SK-N-SH (cell line): ENCODE results near the gene PARVA. TPM values are rescaled to one million over a fixed set of nuclear protein-coding genes. Genes with fewer than 3 reads are reported as not detected.
A peak's percentile ranks its signal among the peaks of the same experiment; 100 is the strongest.

Experiments used
- CTCF ChIA-PET: fragments of 300-600, 350-600 bp; formaldehyde crosslinking; extraction: SDS; loops from one replicate; lab custom pipeline; 2021; lab: Yijun Ruan, JAX
- POLR2A ChIA-PET: fragments of 350-600 bp; sonication (Branson Sonifier 250); formaldehyde crosslinking; extraction: SDS; loops from one replicate; lab custom pipeline; 2020; ENCODE audit warnings: antibody characterized with exemption, inconsistent platforms; lab: Yijun Ruan, JAX
- DNase-seq: peaks from one replicate; pipeline ENCODE4 v3.0.0; 2012
- H2AFZ ChIP-seq: fragments of 200-600 bp; sonication (generic); 2 replicates; pipeline ENCODE4 v1.8.1; 2016; ENCODE audit warnings: antibody characterized with exemption, mild to moderate bottlenecking, low read depth
- H3F3A ChIP-seq: fragments of 200-600 bp; sonication (generic); replicated peaks from 2 replicates; pipeline ENCODE3; 2016; ENCODE audit warnings: antibody characterized with exemption, mild to moderate bottlenecking; ENCODE audit not compliant: insufficient read depth
- H3K27ac ChIP-seq, 2 experiments: fragments of 200-500 bp in 1 of 2; fragments of 200-600 bp in 1 of 2; sonication (Bioruptor generic) in 1 of 2; sonication (generic), shearing (Covaris generic) in 1 of 2; 2 replicates each; pipeline versions ENCODE4 v1.5.1 to v1.6.1; 2014 to 2016; ENCODE audit warnings: low read depth in 2 of 2, inconsistent platforms in 1 of 2, low read length in 1 of 2, mild to moderate bottlenecking in 1 of 2, mixed read lengths in 1 of 2
- H3K27me3 ChIP-seq: fragments of 200-600 bp; sonication (generic), shearing (Covaris generic); 2 replicates; pipeline ENCODE4 v1.6.1; 2016; ENCODE audit warnings: mixed run types; ENCODE audit not compliant: insufficient read depth
- H3K36me3 ChIP-seq, 2 experiments: fragments of 200-500 bp in 1 of 2; fragments of 200-600 bp in 1 of 2; sonication (Bioruptor generic) in 1 of 2; sonication (generic) in 1 of 2; replicated peaks in 1 of 2; 2 replicates each; pipeline versions ENCODE3 to v1.5.1; 2014 to 2016; ENCODE audit warnings: low read length in 1 of 2, mild to moderate bottlenecking in 1 of 2; ENCODE audit not compliant: insufficient read depth in 2 of 2, control insufficient read depth in 1 of 2
- H3K4me1 ChIP-seq, 2 experiments: fragments of 200-500 bp in 1 of 2; fragments of 200-600 bp in 1 of 2; sonication (Bioruptor generic) in 1 of 2; sonication (generic), shearing (Covaris generic) in 1 of 2; 2 replicates each; pipeline versions ENCODE4 v1.5.1 to v1.6.1; 2014 to 2016; ENCODE audit warnings: low read depth in 1 of 2, low read length in 1 of 2, mixed run types in 1 of 2; ENCODE audit not compliant: insufficient read depth in 2 of 2, control insufficient read depth in 1 of 2
- H3K4me2 ChIP-seq: fragments of 200-600 bp; sonication (generic), shearing (Covaris generic); 2 replicates; pipeline ENCODE4 v1.6.1; 2017; ENCODE audit warnings: mixed run types
- H3K4me3 ChIP-seq, 2 experiments: fragments of 200-500 bp in 1 of 2; fragments of 200-600 bp in 1 of 2; sonication (Bioruptor generic) in 1 of 2; sonication (generic), shearing (Covaris generic) in 1 of 2; 2 replicates each; pipeline versions ENCODE4 v1.5.1 to v1.8.1; 2014 to 2016; ENCODE audit warnings: low read depth in 2 of 2, inconsistent platforms in 1 of 2, low read length in 1 of 2, mild to moderate bottlenecking in 1 of 2, mixed read lengths in 1 of 2, moderate library complexity in 1 of 2
- H3K79me2 ChIP-seq: fragments of 200-600 bp; sonication (generic); 2 replicates; pipeline ENCODE4 v1.8.1; 2017; ENCODE audit warnings: mild to moderate bottlenecking; ENCODE audit not compliant: insufficient read depth
- H3K9ac ChIP-seq: fragments of 200-600 bp; sonication (generic); 2 replicates; pipeline ENCODE4 v1.6.1; 2017; ENCODE audit warnings: mixed run types
- H3K9me2 ChIP-seq: fragments of 200-600 bp; sonication (generic); 2 replicates; pipeline ENCODE4 v1.6.1; 2017; ENCODE audit warnings: mixed run types
- H3K9me3 ChIP-seq: fragments of 200-600 bp; sonication (generic); 2 replicates; pipeline ENCODE4 v1.6.1; 2017; ENCODE audit warnings: mixed run types, mild to moderate bottlenecking, moderate library complexity
- H4K20me1 ChIP-seq: fragments of 200-600 bp; sonication (generic); 2 replicates; pipeline ENCODE4 v1.6.1; 2017; ENCODE audit warnings: mild to moderate bottlenecking, mixed run types; ENCODE audit not compliant: insufficient read depth
- CHD2 ChIP-seq: fragments of 150-350 bp; IDR thresholded peaks from 2 replicates; pipeline ENCODE4 v1.6.1; 2018; ENCODE audit warnings: low read length; ENCODE audit not compliant: partially characterized antibody
- CTCF ChIP-seq: fragments of 200-600 bp; sonication (generic); IDR thresholded peaks from 2 replicates; pipeline ENCODE4 v1.6.1; 2017; ENCODE audit warnings: antibody characterized with exemption, mild to moderate bottlenecking, moderate library complexity
- ELF1 ChIP-seq: IDR thresholded peaks from 2 replicates; pipeline ENCODE4 v1.4.0; 2012
- EP300 ChIP-seq, 2 experiments: IDR thresholded peaks; 2 replicates each; pipeline versions ENCODE4 v1.4.0 to v1.6.1; 2012; ENCODE audit warnings: borderline replicate concordance in 1 of 2, low read depth in 1 of 2, low read length in 1 of 2
- EZH2phosphoT487 ChIP-seq: fragments of 200-600 bp; sonication (generic); IDR thresholded peaks from 2 replicates; pipeline ENCODE4 v1.6.1; 2017; ENCODE audit warnings: low read depth, mixed run types, mild to moderate bottlenecking, antibody characterized with exemption, moderate library complexity, borderline replicate concordance
- FOSL2 ChIP-seq: IDR thresholded peaks from 2 replicates; pipeline ENCODE4 v1.4.0; 2012; ENCODE audit warnings: low read depth, mild to moderate bottlenecking, moderate library complexity, borderline replicate concordance
- FOXM1 ChIP-seq: IDR thresholded peaks from 2 replicates; pipeline ENCODE4 v1.4.0; 2012; ENCODE audit warnings: low read depth, mild to moderate bottlenecking
- GABPA ChIP-seq: IDR thresholded peaks from 2 replicates; pipeline ENCODE4 v1.4.0; 2012; ENCODE audit warnings: low read depth, mild to moderate bottlenecking
- IRF3 ChIP-seq: fragments of 150-350 bp; IDR thresholded peaks from 2 replicates; pipeline ENCODE4 v1.6.1; 2016; ENCODE audit warnings: mild to moderate bottlenecking, low read depth, low read length
- MEF2A ChIP-seq: IDR thresholded peaks from 2 replicates; pipeline ENCODE4 v1.4.0; 2012; ENCODE audit warnings: low read depth, borderline replicate concordance
- NFIC ChIP-seq: IDR thresholded peaks from 2 replicates; pipeline ENCODE4 v1.4.0; 2012; ENCODE audit warnings: borderline replicate concordance
- REST ChIP-seq: IDR thresholded peaks from 2 replicates; pipeline ENCODE4 v1.6.1; 2012; ENCODE audit warnings: mild to moderate bottlenecking, low read depth, low read length, moderate library complexity
- RXRA ChIP-seq: IDR thresholded peaks from 2 replicates; pipeline ENCODE4 v1.4.0; 2012; ENCODE audit warnings: low read depth, mild to moderate bottlenecking, borderline replicate concordance
- SMC3 ChIP-seq: IDR thresholded peaks from 2 replicates; pipeline ENCODE4 v1.6.1; 2012; ENCODE audit warnings: low read depth, low read length, improper control_type of control experiment
- TCF12 ChIP-seq: IDR thresholded peaks from 2 replicates; pipeline ENCODE4 v1.4.0; 2012
- TEAD4 ChIP-seq: IDR thresholded peaks from 2 replicates; pipeline ENCODE4 v1.4.0; 2012; ENCODE audit warnings: mild to moderate bottlenecking, borderline replicate concordance; ENCODE audit not compliant: insufficient read depth
- USF1 ChIP-seq: IDR thresholded peaks from 2 replicates; pipeline ENCODE4 v1.4.0; 2012; ENCODE audit warnings: low read depth, borderline replicate concordance
- ZBTB33 ChIP-seq: IDR thresholded peaks from 2 replicates; pipeline ENCODE4 v1.4.0; 2012; ENCODE audit warnings: low read depth, borderline replicate concordance
- WGBS: methylation state at CpG from one replicate; pipeline ENCODE4 v1.1.6; 2017; ENCODE audit warnings: low lambda C conversion rate; 5-methylcytosine and 5-hydroxymethylcytosine counted together
- polyA plus RNA-seq, 3 experiments: library from polyadenylated mRNA; depleted of rRNA; stranded (reverse); fragments of >200 nt; gene quantifications; 2 replicates each; pipeline ENCODE4 v1.2.3, GENCODE V29; 2012
- TF ChIP-seq, protein P1 (sequence below): IDR thresholded peaks from 2 replicates; pipeline ENCODE4 v1.4.0; 2012; ENCODE audit warnings: low read depth
- TF ChIP-seq, protein P2 (sequence below): fragments of 150-350 bp; IDR thresholded peaks from 2 replicates; pipeline ENCODE4 v1.6.1; 2017; ENCODE audit warnings: antibody characterized with exemption, low read length, low read depth, borderline replicate concordance

The PARVA gene
- polyA plus RNA-seq, 1 of the 3 experiments (the other 2 are of a cell fraction): 27.6 TPM

GRCh38 chr11:12420040-12420439, 42.7 kb downstream of the PARVA start:
- Histone ChIP-seq H3F3A (no peaks in the 10 kb centered on the region), H3K9me2 (no peaks in the 10 kb centered on the region), H3K9ac (no peak overlapping the region), H3K4me1 (peaks cover 10 to 17% of the 10 kb centered on the region in 2 experiments), H3K27ac (peak overlapping the region in 1 of 2 experiments; percentile 72; a peak in 2 of 4 replicates), H4K20me1 (no peaks in the 10 kb centered on the region), H3K4me2 (no peak overlapping the region), H3K4me3 (no peak overlapping the region), H3K36me3 (peaks cover 0 to 5% of the 10 kb centered on the region in 2 experiments), H2AFZ (no peak overlapping the region), H3K27me3 (no peaks in the 10 kb centered on the region), H3K9me3 (no peaks in the 10 kb centered on the region), H3K79me2 (peaks cover 95% of the 10 kb centered on the region)
- no peak for DNase-seq
- WGBS: 74% methylated on average over 3 of the region's 3 CpGs
- TF ChIP-seq NFIC (no peak), CHD2 (no peak), ZBTB33 (no peak), ELF1 (no peak), IRF3 (no peak), FOSL2 (no peak), CTCF (no peak), GABPA (no peak), RXRA (no peak), REST (no peak), SMC3 (no peak), MEF2A (no peak), TCF12 (no peak), TEAD4 (no peak), USF1 (no peak), EP300 (IDR thresholded peaks at IDR 0.05; ENCODE audit: borderline replicate concordance in 1 of 2, low read depth in 1 of 2, low read length in 1 of 2) (no peak), FOXM1 (no peak), EZH2phosphoT487 (no peak)
- TF ChIP-seq, protein P1, sequence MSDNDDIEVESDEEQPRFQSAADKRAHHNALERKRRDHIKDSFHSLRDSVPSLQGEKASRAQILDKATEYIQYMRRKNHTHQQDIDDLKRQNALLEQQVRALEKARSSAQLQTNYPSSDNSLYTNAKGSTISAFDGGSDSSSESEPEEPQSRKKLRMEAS: no peak
- TF ChIP-seq, protein P2, sequence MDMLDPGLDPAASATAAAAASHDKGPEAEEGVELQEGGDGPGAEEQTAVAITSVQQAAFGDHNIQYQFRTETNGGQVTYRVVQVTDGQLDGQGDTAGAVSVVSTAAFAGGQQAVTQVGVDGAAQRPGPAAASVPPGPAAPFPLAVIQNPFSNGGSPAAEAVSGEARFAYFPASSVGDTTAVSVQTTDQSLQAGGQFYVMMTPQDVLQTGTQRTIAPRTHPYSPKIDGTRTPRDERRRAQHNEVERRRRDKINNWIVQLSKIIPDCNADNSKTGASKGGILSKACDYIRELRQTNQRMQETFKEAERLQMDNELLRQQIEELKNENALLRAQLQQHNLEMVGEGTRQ: no peak
- CTCF ChIA-PET: interaction anchor here (1.1 to 1.7 kb wide), 2 partner anchors 131 to 412 kb away, joined by 3 to 4 read pairs; no protein-coding TSS in a partner anchor
- POLR2A ChIA-PET: no interaction called here
